IMR-90 (cell line): ENCODE measurements around the gene PLXDC1. TPM values are rescaled to one million over a fixed set of nuclear protein-coding genes. Genes with fewer than 3 reads are reported as not detected.
A peak's percentile ranks its signal among the peaks of the same experiment; 100 is the strongest.

ENCODE experiments used
- ATAC-seq: fragments of 200-7000 bp; cut with Tn5 transposase; 2 replicates; pipeline ENCODE4 v1.9.1; 2020; ENCODE audit warnings: low read depth, mild to moderate bottlenecking, moderate library complexity
- BruUV-seq: library from RNA; stranded (reverse); fragments of 400-500 nt; replicated peaks from 2 replicates; lab custom pipeline; 2021; lab: Mats Ljungman, UMichigan
- CTCF ChIA-PET: fragments of 300-600 bp; formaldehyde crosslinking; extraction: SDS; loops from one replicate; lab custom pipeline; 2021; ENCODE audit warnings: antibody characterized with exemption; lab: Yijun Ruan, JAX
- POLR2A ChIA-PET: fragments of 300-600 bp; sonication (Branson Sonifier 250); formaldehyde crosslinking; loops from one replicate; lab custom pipeline; 2022; ENCODE audit warnings: antibody characterized with exemption; ENCODE audit not compliant: unreplicated experiment; lab: Charles Lee
- DNase-seq: peaks from one replicate; pipeline ENCODE4 v3.0.0; 2013
- H2AFZ ChIP-seq: replicated peaks from 2 replicates; pipeline ENCODE3; 2013; ENCODE audit warnings: low read length, mild to moderate bottlenecking; ENCODE audit not compliant: poor library complexity
- H2AK5ac ChIP-seq: 2 replicates; pipeline ENCODE4 v1.6.1; 2013; ENCODE audit warnings: low read depth, low read length, inconsistent platforms
- H2AK9ac ChIP-seq: replicated peaks from 2 replicates; pipeline ENCODE3; 2013; ENCODE audit warnings: mild to moderate bottlenecking, low read depth, low read length, moderate library complexity; ENCODE audit not compliant: poor library complexity
- H2BK120ac ChIP-seq: 2 replicates; pipeline ENCODE4 v1.6.1; 2013; ENCODE audit warnings: low read depth, low read length, inconsistent platforms
- H2BK15ac ChIP-seq: 3 replicates; pipeline ENCODE4 v1.6.1; 2013; ENCODE audit warnings: low read depth, low read length, inconsistent platforms
- H2BK20ac ChIP-seq: 2 replicates; pipeline ENCODE4 v1.6.1; 2013; ENCODE audit warnings: low read depth, mild to moderate bottlenecking, inconsistent platforms, low read length, moderate library complexity
- H2BK5ac ChIP-seq: 2 replicates; pipeline ENCODE4 v1.6.1; 2013; ENCODE audit warnings: mild to moderate bottlenecking, low read depth, low read length, inconsistent platforms; ENCODE audit not compliant: poor library complexity, severe bottlenecking
- H3K14ac ChIP-seq: replicated peaks from 2 replicates; pipeline ENCODE4 v1.6.1; 2013; ENCODE audit warnings: low read depth, low read length, inconsistent platforms
- H3K18ac ChIP-seq: 2 replicates; pipeline ENCODE4 v1.6.1; 2013; ENCODE audit warnings: low read depth, low read length, control low read depth
- H3K23ac ChIP-seq: 2 replicates; pipeline ENCODE4 v1.6.1; 2013; ENCODE audit warnings: low read depth, low read length, inconsistent platforms
- H3K27ac ChIP-seq: 2 replicates; pipeline ENCODE4 v1.5.1; 2013; ENCODE audit warnings: mild to moderate bottlenecking, control low read depth, low read length; ENCODE audit not compliant: insufficient read depth
- H3K27me3 ChIP-seq: 2 replicates; pipeline ENCODE4 v1.6.1; 2013; ENCODE audit warnings: low read length; ENCODE audit not compliant: control insufficient read depth, insufficient read depth
- H3K36me3 ChIP-seq: 2 replicates; pipeline ENCODE4 v1.6.1; 2013; ENCODE audit warnings: low read length, mixed read lengths; ENCODE audit not compliant: control insufficient read depth, insufficient read depth
- H3K4ac ChIP-seq: 2 replicates; pipeline ENCODE4 v1.6.1; 2013; ENCODE audit warnings: low read depth, low read length, inconsistent platforms
- H3K4me1 ChIP-seq: 2 replicates; pipeline ENCODE4 v1.6.1; 2013; ENCODE audit warnings: low read length, mixed read lengths; ENCODE audit not compliant: control insufficient read depth, insufficient read depth
- H3K4me2 ChIP-seq: 2 replicates; pipeline ENCODE4 v1.6.1; 2013; ENCODE audit warnings: low read depth, mild to moderate bottlenecking, control low read depth, low read length, moderate library complexity
- H3K4me3 ChIP-seq: 2 replicates; pipeline ENCODE4 v1.5.1; 2013; ENCODE audit warnings: low read depth, mild to moderate bottlenecking, control low read depth, low read length, moderate library complexity; ENCODE audit not compliant: insufficient read depth
- H3K56ac ChIP-seq: 2 replicates; pipeline ENCODE4 v1.6.1; 2013; ENCODE audit warnings: low read length, inconsistent platforms; ENCODE audit not compliant: insufficient read depth; ENCODE audit errors: extremely low read depth
- H3K79me1 ChIP-seq, 2 experiments: 2 replicates each; pipeline ENCODE4 v1.6.1; 2013; ENCODE audit warnings: low read length in 2 of 2, inconsistent platforms in 1 of 2, low read depth in 1 of 2
- H3K9ac ChIP-seq: 2 replicates; pipeline ENCODE4 v1.6.1; 2013; ENCODE audit warnings: low read depth, low read length, control low read depth
- H3K9me1 ChIP-seq: 2 replicates; pipeline ENCODE4 v1.6.1; 2013; ENCODE audit warnings: low read length, inconsistent platforms; ENCODE audit not compliant: insufficient read depth
- H3K9me3 ChIP-seq: 2 replicates; pipeline ENCODE4 v1.6.1; 2013; ENCODE audit warnings: low read length; ENCODE audit not compliant: control insufficient read depth, insufficient read depth
- H4K20me1 ChIP-seq: 2 replicates; pipeline ENCODE4 v1.6.1; 2013; ENCODE audit warnings: low read length, inconsistent platforms; ENCODE audit not compliant: insufficient read depth
- H4K5ac ChIP-seq: 2 replicates; pipeline ENCODE4 v1.6.1; 2013; ENCODE audit warnings: mild to moderate bottlenecking, low read depth, low read length, control low read depth
- H4K8ac ChIP-seq, 2 experiments: 2 replicates each; pipeline ENCODE4 v1.6.1; 2013; ENCODE audit warnings: low read depth in 2 of 2, low read length in 2 of 2, control low read depth in 1 of 2, inconsistent platforms in 1 of 2
- H4K91ac ChIP-seq: 2 replicates; pipeline ENCODE4 v1.6.1; 2013; ENCODE audit warnings: low read depth, low read length, inconsistent platforms; ENCODE audit not compliant: insufficient read depth
- BHLHE40 ChIP-seq: fragments of 150-350 bp; IDR thresholded peaks from 2 replicates; pipeline ENCODE4 v1.6.1; 2016; ENCODE audit warnings: mild to moderate bottlenecking, low read depth, low read length
- CEBPB ChIP-seq: IDR thresholded peaks from 2 replicates; pipeline ENCODE4 v1.6.1; 2012; ENCODE audit warnings: low read depth, low read length, improper control_type of control experiment
- CHD1 ChIP-seq: IDR thresholded peaks from 2 replicates; pipeline ENCODE4 v1.6.1; 2012; ENCODE audit warnings: low read depth, low read length, improper control_type of control experiment
- CTCF ChIP-seq: conservative IDR thresholded peaks from 2 replicates; pipeline ENCODE4 v1.5.1; 2012; ENCODE audit warnings: mild to moderate bottlenecking, low read depth, low read length, improper control_type of control experiment
- MAZ ChIP-seq: IDR thresholded peaks from 2 replicates; pipeline ENCODE4 v1.6.1; 2012; ENCODE audit warnings: low read depth, mild to moderate bottlenecking, low read length, improper control_type of control experiment, moderate library complexity, borderline replicate concordance
- POLR2A ChIP-seq: IDR thresholded peaks from 2 replicates; pipeline ENCODE4 v1.6.1; 2012; ENCODE audit warnings: mild to moderate bottlenecking, low read depth, low read length
- RCOR1 ChIP-seq: IDR thresholded peaks from 2 replicates; pipeline ENCODE4 v1.6.1; 2012; ENCODE audit warnings: mild to moderate bottlenecking, low read length, improper control_type of control experiment; ENCODE audit not compliant: insufficient replicate concordance
- RFX5 ChIP-seq: IDR thresholded peaks from 2 replicates; pipeline ENCODE4 v1.8.0; 2012; ENCODE audit warnings: low read depth, mild to moderate bottlenecking, low read length, moderate library complexity
- SMC3 ChIP-seq: fragments of 150-350 bp; IDR thresholded peaks from 2 replicates; pipeline ENCODE4 v1.6.1; 2016; ENCODE audit warnings: low read depth, mild to moderate bottlenecking, antibody characterized with exemption, low read length, moderate library complexity
- WGBS, 2 experiments: methylation state at CpG; one replicate each; pipeline versions ENCODE4 v1.1.5 to v1.1.7; 2013; ENCODE audit warnings: missing lambda C conversion rate in 2 of 2; ENCODE audit not compliant: insufficient read length in 1 of 2; ENCODE audit errors: extremely low coverage in 2 of 2; 5-methylcytosine and 5-hydroxymethylcytosine counted together
- dilution Hi-C: fragments of 300-500 bp; cut with HindIII; formaldehyde crosslinking; loops from one replicate; pipeline ENCODE4 v1.14.3; 2018; ENCODE audit warnings: low sequenced_read_pairs; ENCODE audit not compliant: unreplicated experiment
- in situ Hi-C: fragments of 300-500 bp; cut with MboI; formaldehyde crosslinking; loops from 3 replicates; pipeline ENCODE4 v1.14.3; 2019; ENCODE audit warnings: low sequenced_read_pairs, inconsistent platforms, mixed read lengths
- intact Hi-C: fragments of 100-400 bp; cut with micrococcal nuclease; formaldehyde crosslinking; loops from 2 replicates; pipeline ENCODE4 v1.10.0; 2022
- polyA plus RNA-seq, 3 experiments: library from polyadenylated mRNA; depleted of rRNA; stranded (reverse); fragments of >200 nt; gene quantifications; 2 replicates each; pipeline ENCODE4 v1.2.3, GENCODE V29; 2012; ENCODE audit warnings: low replicate concordance in 1 of 3
- total RNA-seq: library from RNA; depleted of rRNA; stranded (reverse); fragments of >200 nt; gene quantifications from 2 replicates; pipeline ENCODE4 v1.2.3, GENCODE V29; 2012

Gene PLXDC1
- total and polyA plus RNA-seq, 2 of the 4 experiments (the other 2 are of a cell fraction) = under 0.01 to 0.50 TPM

- BruUV-seq = no TSS peak
- Histone ChIP-seq H3K9ac (no peak overlapping the region), H4K20me1 (no peaks in the 10 kb centered on the region), H2BK5ac (no peak overlapping the region), H3K4me1 (no peaks in the 10 kb centered on the region), H2AK5ac (no peak overlapping the region), H3K4me3 (no peak overlapping the region), H2BK120ac (no peak overlapping the region), H3K9me1 (no peaks in the 10 kb centered on the region), H3K23ac (no peak overlapping the region), H3K4me2 (no peak overlapping the region), H2BK15ac (no peak overlapping the region), H3K36me3 (no peaks in the 10 kb centered on the region), H3K4ac (no peak overlapping the region), H3K27ac (no peak overlapping the region), H4K91ac (no peak overlapping the region), H3K14ac (no peak overlapping the region), H3K27me3 (peaks cover 42% of the 10 kb centered on the region), H2BK20ac (no peak overlapping the region), H2AFZ (no peak overlapping the region), H3K79me1 (no peaks in the 10 kb centered on the region), H3K9me3 (no peaks in the 10 kb centered on the region), H4K5ac (no peak overlapping the region), H3K18ac (no peak overlapping the region), H3K56ac (no peak overlapping the region), H4K8ac (no peak overlapping the region), H2AK9ac (peak overlapping the region; percentile 55)
- ATAC-seq (no peak), DNase-seq (no peak)
- ChIA-PET POLR2A (no interaction called here), CTCF (no interaction called here)
- WGBS, 2 experiments = no CpG with 5 or more reads among the region's 1 CpG
- TF ChIP-seq RCOR1 = no peak
- no peak for TF ChIP-seq RFX5
- no peak for TF ChIP-seq SMC3
- TF ChIP-seq CTCF = no peak
- TF ChIP-seq CEBPB = no peak
- no peak for TF ChIP-seq CHD1
- TF ChIP-seq MAZ = no peak
- no peak for TF ChIP-seq POLR2A
- no peak for TF ChIP-seq BHLHE40
- intact Hi-C loops = no loop called here
- in situ Hi-C loops = loop anchor here (5.0 kb wide), 1 partner anchor 73 kb away; no protein-coding TSS in a partner anchor
- dilution Hi-C loops = no loop called here
These were observed 77.5 kb downstream of the PLXDC1 start for GRCh38 chr17:39073916-39074315.
